IMR-90 (cell line): ENCODE results near the gene KDM4B. TPM values are rescaled to one million over a fixed set of nuclear protein-coding genes. Genes with fewer than 3 reads are reported as not detected.

Experiments
- ATAC-seq: fragments of 200-7000 bp; cut with Tn5 transposase; 2 replicates; pipeline ENCODE4 v1.9.1; 2020; ENCODE audit warnings: low read depth, mild to moderate bottlenecking, moderate library complexity
- BruUV-seq: library from RNA; stranded (reverse); fragments of 400-500 nt; replicated peaks from 2 replicates; lab custom pipeline; 2021; lab: Mats Ljungman, UMichigan
- CTCF ChIA-PET: fragments of 300-600 bp; formaldehyde crosslinking; extraction: SDS; loops from one replicate; lab custom pipeline; 2021; ENCODE audit warnings: antibody characterized with exemption; lab: Yijun Ruan, JAX
- POLR2A ChIA-PET: fragments of 300-600 bp; sonication (Branson Sonifier 250); formaldehyde crosslinking; loops from one replicate; lab custom pipeline; 2022; ENCODE audit warnings: antibody characterized with exemption; ENCODE audit not compliant: unreplicated experiment; lab: Charles Lee
- DNase-seq: peaks from one replicate; pipeline ENCODE4 v3.0.0; 2013
- H2AFZ ChIP-seq: replicated peaks from 2 replicates; pipeline ENCODE3; 2013; ENCODE audit warnings: low read length, mild to moderate bottlenecking; ENCODE audit not compliant: poor library complexity
- H2AK5ac ChIP-seq: 2 replicates; pipeline ENCODE4 v1.6.1; 2013; ENCODE audit warnings: low read depth, low read length, inconsistent platforms
- H2AK9ac ChIP-seq: replicated peaks from 2 replicates; pipeline ENCODE3; 2013; ENCODE audit warnings: mild to moderate bottlenecking, low read depth, low read length, moderate library complexity; ENCODE audit not compliant: poor library complexity
- H2BK120ac ChIP-seq: 2 replicates; pipeline ENCODE4 v1.6.1; 2013; ENCODE audit warnings: low read depth, low read length, inconsistent platforms
- H2BK15ac ChIP-seq: 3 replicates; pipeline ENCODE4 v1.6.1; 2013; ENCODE audit warnings: low read depth, low read length, inconsistent platforms
- H2BK20ac ChIP-seq: 2 replicates; pipeline ENCODE4 v1.6.1; 2013; ENCODE audit warnings: low read depth, mild to moderate bottlenecking, inconsistent platforms, low read length, moderate library complexity
- H2BK5ac ChIP-seq: 2 replicates; pipeline ENCODE4 v1.6.1; 2013; ENCODE audit warnings: mild to moderate bottlenecking, low read depth, low read length, inconsistent platforms; ENCODE audit not compliant: poor library complexity, severe bottlenecking
- H3K14ac ChIP-seq: replicated peaks from 2 replicates; pipeline ENCODE4 v1.6.1; 2013; ENCODE audit warnings: low read depth, low read length, inconsistent platforms
- H3K18ac ChIP-seq: 2 replicates; pipeline ENCODE4 v1.6.1; 2013; ENCODE audit warnings: low read depth, low read length, control low read depth
- H3K23ac ChIP-seq: 2 replicates; pipeline ENCODE4 v1.6.1; 2013; ENCODE audit warnings: low read depth, low read length, inconsistent platforms
- H3K27ac ChIP-seq: 2 replicates; pipeline ENCODE4 v1.5.1; 2013; ENCODE audit warnings: mild to moderate bottlenecking, control low read depth, low read length; ENCODE audit not compliant: insufficient read depth
- H3K27me3 ChIP-seq: 2 replicates; pipeline ENCODE4 v1.6.1; 2013; ENCODE audit warnings: low read length; ENCODE audit not compliant: control insufficient read depth, insufficient read depth
- H3K36me3 ChIP-seq: 2 replicates; pipeline ENCODE4 v1.6.1; 2013; ENCODE audit warnings: low read length, mixed read lengths; ENCODE audit not compliant: control insufficient read depth, insufficient read depth
- H3K4ac ChIP-seq: 2 replicates; pipeline ENCODE4 v1.6.1; 2013; ENCODE audit warnings: low read depth, low read length, inconsistent platforms
- H3K4me1 ChIP-seq: 2 replicates; pipeline ENCODE4 v1.6.1; 2013; ENCODE audit warnings: low read length, mixed read lengths; ENCODE audit not compliant: control insufficient read depth, insufficient read depth
- H3K4me2 ChIP-seq: 2 replicates; pipeline ENCODE4 v1.6.1; 2013; ENCODE audit warnings: low read depth, mild to moderate bottlenecking, control low read depth, low read length, moderate library complexity
- H3K4me3 ChIP-seq: 2 replicates; pipeline ENCODE4 v1.5.1; 2013; ENCODE audit warnings: low read depth, mild to moderate bottlenecking, control low read depth, low read length, moderate library complexity; ENCODE audit not compliant: insufficient read depth
- H3K56ac ChIP-seq: 2 replicates; pipeline ENCODE4 v1.6.1; 2013; ENCODE audit warnings: low read length, inconsistent platforms; ENCODE audit not compliant: insufficient read depth; ENCODE audit errors: extremely low read depth
- H3K79me1 ChIP-seq, 2 experiments: 2 replicates each; pipeline ENCODE4 v1.6.1; 2013; ENCODE audit warnings: low read length in 2 of 2, inconsistent platforms in 1 of 2, low read depth in 1 of 2
- H3K9ac ChIP-seq: 2 replicates; pipeline ENCODE4 v1.6.1; 2013; ENCODE audit warnings: low read depth, low read length, control low read depth
- H3K9me1 ChIP-seq: 2 replicates; pipeline ENCODE4 v1.6.1; 2013; ENCODE audit warnings: low read length, inconsistent platforms; ENCODE audit not compliant: insufficient read depth
- H3K9me3 ChIP-seq: 2 replicates; pipeline ENCODE4 v1.6.1; 2013; ENCODE audit warnings: low read length; ENCODE audit not compliant: control insufficient read depth, insufficient read depth
- H4K20me1 ChIP-seq: 2 replicates; pipeline ENCODE4 v1.6.1; 2013; ENCODE audit warnings: low read length, inconsistent platforms; ENCODE audit not compliant: insufficient read depth
- H4K5ac ChIP-seq: 2 replicates; pipeline ENCODE4 v1.6.1; 2013; ENCODE audit warnings: mild to moderate bottlenecking, low read depth, low read length, control low read depth
- H4K8ac ChIP-seq, 2 experiments: 2 replicates each; pipeline ENCODE4 v1.6.1; 2013; ENCODE audit warnings: low read depth in 2 of 2, low read length in 2 of 2, control low read depth in 1 of 2, inconsistent platforms in 1 of 2
- H4K91ac ChIP-seq: 2 replicates; pipeline ENCODE4 v1.6.1; 2013; ENCODE audit warnings: low read depth, low read length, inconsistent platforms; ENCODE audit not compliant: insufficient read depth
- CEBPB ChIP-seq: IDR thresholded peaks from 2 replicates; pipeline ENCODE4 v1.6.1; 2012; ENCODE audit warnings: low read depth, low read length, improper control_type of control experiment
- CHD1 ChIP-seq: IDR thresholded peaks from 2 replicates; pipeline ENCODE4 v1.6.1; 2012; ENCODE audit warnings: low read depth, low read length, improper control_type of control experiment
- MAFK ChIP-seq: IDR thresholded peaks from 2 replicates; pipeline ENCODE4 v1.6.1; 2012; ENCODE audit warnings: low read depth, low read length, improper control_type of control experiment
- MXI1 ChIP-seq: IDR thresholded peaks from 2 replicates; pipeline ENCODE4 v1.6.1; 2012; ENCODE audit warnings: low read depth, mild to moderate bottlenecking, low read length, moderate library complexity, borderline replicate concordance
- NFE2L2 ChIP-seq: fragments of 150-350 bp; IDR thresholded peaks from 2 replicates; pipeline ENCODE4 v1.6.1; 2016; ENCODE audit warnings: low read depth, mild to moderate bottlenecking, low read length
- POLR2A ChIP-seq: IDR thresholded peaks from 2 replicates; pipeline ENCODE4 v1.6.1; 2012; ENCODE audit warnings: mild to moderate bottlenecking, low read depth, low read length
- RAD21 ChIP-seq: IDR thresholded peaks from 2 replicates; pipeline ENCODE4 v1.6.1; 2012; ENCODE audit warnings: low read length, improper control_type of control experiment
- RCOR1 ChIP-seq: IDR thresholded peaks from 2 replicates; pipeline ENCODE4 v1.6.1; 2012; ENCODE audit warnings: mild to moderate bottlenecking, low read length, improper control_type of control experiment; ENCODE audit not compliant: insufficient replicate concordance
- SMC3 ChIP-seq: fragments of 150-350 bp; IDR thresholded peaks from 2 replicates; pipeline ENCODE4 v1.6.1; 2016; ENCODE audit warnings: low read depth, mild to moderate bottlenecking, antibody characterized with exemption, low read length, moderate library complexity
- WGBS, 2 experiments: methylation state at CpG; one replicate each; pipeline versions ENCODE4 v1.1.5 to v1.1.7; 2013; ENCODE audit warnings: missing lambda C conversion rate in 2 of 2; ENCODE audit not compliant: insufficient read length in 1 of 2; ENCODE audit errors: extremely low coverage in 2 of 2; 5-methylcytosine and 5-hydroxymethylcytosine counted together
- dilution Hi-C: fragments of 300-500 bp; cut with HindIII; formaldehyde crosslinking; loops from one replicate; pipeline ENCODE4 v1.14.3; 2018; ENCODE audit warnings: low sequenced_read_pairs; ENCODE audit not compliant: unreplicated experiment
- in situ Hi-C: fragments of 300-500 bp; cut with MboI; formaldehyde crosslinking; loops from 3 replicates; pipeline ENCODE4 v1.14.3; 2019; ENCODE audit warnings: low sequenced_read_pairs, inconsistent platforms, mixed read lengths
- intact Hi-C: fragments of 100-400 bp; cut with micrococcal nuclease; formaldehyde crosslinking; loops from 2 replicates; pipeline ENCODE4 v1.10.0; 2022
- polyA plus RNA-seq, 3 experiments: library from polyadenylated mRNA; depleted of rRNA; stranded (reverse); fragments of >200 nt; gene quantifications; 2 replicates each; pipeline ENCODE4 v1.2.3, GENCODE V29; 2012; ENCODE audit warnings: low replicate concordance in 1 of 3
- total RNA-seq: library from RNA; depleted of rRNA; stranded (reverse); fragments of >200 nt; gene quantifications from 2 replicates; pipeline ENCODE4 v1.2.3, GENCODE V29; 2012
- TF ChIP-seq, protein P1 (sequence below): fragments of 150-350 bp; IDR thresholded peaks from 2 replicates; pipeline ENCODE4 v1.6.1; 2017; ENCODE audit warnings: mild to moderate bottlenecking, antibody characterized with exemption, low read length, low read depth

KDM4B gene
- total and polyA plus RNA-seq, 2 of the 4 experiments (the other 2 are of a cell fraction), result 5.0 to 17.9 TPM

DNA sequence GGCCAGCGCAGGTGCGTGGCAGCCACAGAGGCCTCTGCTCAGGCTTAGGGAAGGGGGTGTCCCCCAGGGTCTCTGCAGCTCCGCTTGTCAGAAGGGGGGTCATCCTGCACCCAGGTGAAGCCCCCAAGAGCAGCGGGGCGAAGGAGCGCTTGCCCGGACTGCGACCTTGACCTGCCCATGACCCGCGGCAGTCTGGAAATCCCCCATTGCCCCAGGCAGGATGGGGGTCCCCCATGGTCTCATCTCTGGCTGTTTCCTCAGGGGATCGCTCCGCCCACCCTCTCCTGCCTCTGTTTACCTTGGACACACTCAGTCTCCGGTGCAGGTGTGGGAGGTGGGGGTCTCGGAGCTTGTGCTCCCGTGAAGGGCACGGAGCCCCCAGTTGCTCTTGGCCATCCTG is 82.7 kb downstream of the KDM4B start:
- no TSS peak for BruUV-seq
- in situ Hi-C loops (loop anchor here (5.0 kb wide), 1 partner anchor 526 kb away; no protein-coding TSS in a partner anchor), dilution Hi-C loops (no loop called here)

More for the DNA sequence above, 82.7 kb downstream of the KDM4B start:
- Histone ChIP-seq H3K4me3 (no peak overlapping the region), H2BK5ac (no peak overlapping the region), H4K8ac (no peak overlapping the region), H3K27me3 (no peaks in the 10 kb centered on the region), H2AFZ (no peak overlapping the region), H2BK15ac (no peak overlapping the region), H3K79me1 (peaks cover 6 to 63% of the 10 kb centered on the region in 2 experiments; a peak in 3 of 4 replicates), H3K9me3 (no peaks in the 10 kb centered on the region), H3K18ac (no peak overlapping the region), H2BK20ac (no peak overlapping the region), H4K5ac (no peak overlapping the region), H3K23ac (no peak overlapping the region), H3K27ac (no peak overlapping the region), H2AK9ac (no peak overlapping the region), H3K56ac (no peak overlapping the region), H2AK5ac (no peak overlapping the region), H4K20me1 (peaks cover 63% of the 10 kb centered on the region), H3K14ac (no peak overlapping the region), H2BK120ac (no peak overlapping the region), H3K36me3 (peaks cover 28% of the 10 kb centered on the region), H3K4me1 (peaks cover 17% of the 10 kb centered on the region), H4K91ac (no peak overlapping the region), H3K9ac (no peak overlapping the region), H3K4me2 (no peak overlapping the region), H3K9me1 (peaks cover 2% of the 10 kb centered on the region; the same call in 1 of the 2 replicates), H3K4ac (no peak overlapping the region)
- POLR2A ChIA-PET, result no interaction called here
- intact Hi-C loops, result no loop called here
- CTCF ChIA-PET, result no interaction called here
- DNase-seq, result no peak
- ATAC-seq, result no peak
- TF ChIP-seq SMC3 (no peak), RAD21 (no peak), RCOR1 (no peak), CHD1 (no peak), MXI1 (no peak), POLR2A (no peak), NFE2L2 (no peak), MAFK (no peak), CEBPB (no peak)
- TF ChIP-seq, protein P1, sequence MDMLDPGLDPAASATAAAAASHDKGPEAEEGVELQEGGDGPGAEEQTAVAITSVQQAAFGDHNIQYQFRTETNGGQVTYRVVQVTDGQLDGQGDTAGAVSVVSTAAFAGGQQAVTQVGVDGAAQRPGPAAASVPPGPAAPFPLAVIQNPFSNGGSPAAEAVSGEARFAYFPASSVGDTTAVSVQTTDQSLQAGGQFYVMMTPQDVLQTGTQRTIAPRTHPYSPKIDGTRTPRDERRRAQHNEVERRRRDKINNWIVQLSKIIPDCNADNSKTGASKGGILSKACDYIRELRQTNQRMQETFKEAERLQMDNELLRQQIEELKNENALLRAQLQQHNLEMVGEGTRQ, result no peak
- 100% methylated on average over 3 of the region's 16 CpGs; no CpG with 5 or more reads in 1 of the 2 experiments for WGBS, 2 experiments
